ENCODE results near the gene CCDC28A. TPM values are rescaled to one million over a fixed set of nuclear protein-coding genes. Genes with fewer than 3 reads are reported as not detected.
A peak's percentile ranks its signal among the peaks of the same experiment; 100 is the strongest.

The CCDC28A gene
- total RNA-seq, 3 donors from 2014 or later: 7.2 to 8.4 (median 8.2) TPM

DNA sequence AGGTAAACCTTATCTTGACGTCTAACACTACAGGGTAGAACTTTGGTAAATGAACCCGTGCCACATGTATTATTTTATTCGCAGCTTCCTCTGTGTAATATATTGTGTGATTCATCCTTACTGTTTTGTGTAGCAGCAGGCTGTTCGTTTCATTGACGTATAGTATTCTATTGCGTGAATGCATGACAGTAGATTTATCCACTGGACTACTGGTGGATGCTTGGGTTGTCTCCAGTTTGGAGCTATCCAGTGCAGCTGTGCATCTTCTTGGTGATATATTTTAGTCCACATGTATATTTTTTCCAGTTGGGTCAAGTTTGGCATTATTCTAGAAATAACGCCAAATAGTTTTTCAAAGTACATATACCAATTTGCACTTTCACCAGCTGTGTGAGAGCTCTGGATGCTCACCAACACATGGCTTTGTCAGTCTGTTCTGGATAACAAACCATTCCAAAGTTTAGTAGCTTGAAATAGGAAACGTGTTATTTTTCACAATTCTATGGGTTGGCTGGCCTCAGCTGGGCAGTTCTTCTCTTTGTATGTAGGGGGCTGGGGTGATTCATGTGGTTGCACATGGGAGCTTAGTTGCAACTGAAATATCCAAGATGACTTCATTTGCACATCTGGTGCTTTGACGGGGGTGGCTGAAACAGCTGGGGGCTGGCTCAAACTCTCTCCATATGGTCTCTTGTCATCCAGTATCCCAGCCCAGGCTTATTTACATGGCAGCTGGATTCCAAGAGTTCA is 31.6 kb downstream of the CCDC28A start:
- Mint-ChIP-seq H3K4me1 (ENCODE audit: low read depth) (no peaks in the 10 kb centered on the region), H3K36me3 (ENCODE audit: insufficient read depth) (no peaks in the 10 kb centered on the region), H3K9me3 (no peaks in the 10 kb centered on the region), H3K27me3 (ENCODE audit: low read depth) (peaks cover 4% of the 10 kb centered on the region), H3K4me3 (no peak overlapping the region)
- DNase-seq (no peak), ATAC-seq (no peak)

DNA sequence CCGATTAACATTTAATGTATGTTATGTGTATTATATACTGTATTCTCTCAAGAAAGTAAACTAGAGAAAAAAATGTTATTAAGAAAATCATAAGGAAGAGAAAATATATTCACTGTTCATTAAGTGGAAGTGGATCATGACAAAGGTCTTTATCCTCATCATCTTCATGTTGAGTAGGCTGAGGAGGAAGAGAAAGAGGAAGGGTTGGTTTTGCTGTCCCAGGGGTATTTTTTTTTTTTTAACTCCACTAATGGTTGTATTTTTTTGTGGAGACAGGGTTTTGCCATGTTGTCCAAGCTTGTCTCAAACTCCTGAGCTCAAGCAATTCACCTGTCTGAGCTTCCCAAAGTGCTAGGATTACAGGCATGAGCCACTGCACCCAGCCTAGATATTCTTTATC is 33.3 kb downstream of the CCDC28A start:
- H3K4me1 Mint-ChIP-seq (ENCODE audit: low read depth): no peaks in the 10 kb centered on the region
- no peaks in the 10 kb centered on the region for H3K36me3 Mint-ChIP-seq (ENCODE audit: insufficient read depth)
- no peak overlapping the region for H3K4me3 Mint-ChIP-seq
- DNase-seq (no peak), ATAC-seq (no peak)
- H3K27me3 Mint-ChIP-seq (ENCODE audit: low read depth): peaks cover 4% of the 10 kb centered on the region
- no peaks in the 10 kb centered on the region for H3K9me3 Mint-ChIP-seq

DNA sequence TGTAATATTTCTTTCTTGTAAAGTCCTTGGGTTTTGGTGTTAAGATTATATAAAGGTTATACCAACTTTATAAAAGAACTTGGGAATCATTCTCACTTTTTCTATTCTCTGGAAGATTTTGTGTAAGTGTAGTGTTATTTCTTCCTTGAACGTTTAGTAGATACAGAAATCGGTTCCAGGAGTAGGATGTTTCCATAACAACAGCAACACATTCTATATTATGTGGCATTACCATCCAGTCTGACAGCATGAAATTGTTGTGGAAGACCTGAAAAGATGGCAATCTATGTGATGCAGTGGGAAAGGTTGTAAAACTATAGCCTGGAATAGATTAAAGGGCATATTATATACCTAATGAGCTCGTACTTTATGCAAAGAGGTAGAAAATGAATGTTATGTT is 36.1 kb downstream of the CCDC28A start:
- no peaks in the 10 kb centered on the region for H3K9me3 Mint-ChIP-seq

DNA sequence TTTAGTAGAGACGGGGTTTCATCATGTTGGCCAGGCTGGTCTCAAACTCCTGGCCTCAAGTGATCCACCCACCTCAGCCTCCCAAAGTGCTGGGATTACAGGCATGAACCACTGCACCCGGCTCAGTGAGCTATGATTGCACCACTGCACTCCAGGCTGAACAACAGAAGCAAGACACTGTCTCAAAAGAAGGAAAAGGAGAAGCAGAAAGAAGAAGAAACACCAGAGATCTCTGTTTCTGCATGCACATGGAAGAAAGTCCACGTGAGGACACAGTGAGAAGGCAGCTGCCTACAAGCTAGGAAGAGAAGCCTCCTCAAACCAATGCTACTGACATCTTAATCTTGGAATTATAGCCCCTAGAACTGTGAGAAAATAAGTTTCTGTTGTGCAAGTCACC is 38.3 kb downstream of the CCDC28A start:
- H3K27me3 Mint-ChIP-seq (ENCODE audit: low read depth): peaks cover 4% of the 10 kb centered on the region
- ATAC-seq: no peak

More for the DNA sequence above, 36.1 kb downstream of the CCDC28A start:
- H3K4me1 Mint-ChIP-seq (ENCODE audit: low read depth): no peaks in the 10 kb centered on the region
- DNase-seq (no peak), ATAC-seq (no peak)
- H3K27me3 Mint-ChIP-seq (ENCODE audit: low read depth): peaks cover 4% of the 10 kb centered on the region
- no peak overlapping the region for H3K4me3 Mint-ChIP-seq
- H3K36me3 Mint-ChIP-seq (ENCODE audit: insufficient read depth): no peaks in the 10 kb centered on the region

DNA sequence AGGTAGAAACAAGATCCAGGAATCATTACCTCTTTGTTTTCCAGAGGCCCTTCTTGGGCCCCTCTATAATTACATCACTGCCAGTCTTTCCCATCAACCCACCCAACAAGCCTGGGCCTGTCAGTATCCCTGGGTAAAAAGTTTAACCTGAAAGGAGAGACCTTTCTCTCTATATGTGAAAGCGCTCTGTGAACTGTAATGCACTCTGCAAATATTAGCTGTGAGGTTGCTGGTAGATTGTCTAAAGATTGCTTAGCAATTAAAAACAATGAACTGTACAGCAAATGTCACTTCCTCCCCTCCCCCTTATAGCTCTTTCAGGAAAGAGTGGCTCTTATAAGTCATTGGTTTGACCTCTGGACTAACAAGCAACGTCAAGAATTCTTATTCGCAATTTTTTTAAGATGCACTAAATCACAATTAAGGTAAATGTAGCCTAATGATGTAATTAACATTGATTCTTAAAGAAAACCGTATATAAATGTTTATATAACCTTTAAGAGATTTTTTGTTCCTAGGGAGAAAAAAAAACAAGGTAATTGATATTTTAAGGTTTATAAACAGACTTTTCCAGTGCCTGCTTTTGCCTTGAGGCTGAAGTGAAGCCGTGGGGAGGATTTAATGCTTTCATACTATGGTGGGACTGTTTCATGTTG is 40.7 kb downstream of the CCDC28A start:
- H3K36me3 Mint-ChIP-seq (ENCODE audit: insufficient read depth): no peaks in the 10 kb centered on the region
- no peaks in the 10 kb centered on the region for H3K27me3 Mint-ChIP-seq (ENCODE audit: low read depth)
- H3K4me1 Mint-ChIP-seq (ENCODE audit: low read depth): peaks cover 14% of the 10 kb centered on the region
- no peaks in the 10 kb centered on the region for H3K9me3 Mint-ChIP-seq
- no peak for ATAC-seq
- no peak for DNase-seq
- no peak overlapping the region for H3K4me3 Mint-ChIP-seq

More for the DNA sequence above, 38.3 kb downstream of the CCDC28A start:
- no peaks in the 10 kb centered on the region for H3K36me3 Mint-ChIP-seq (ENCODE audit: insufficient read depth)
- DNase-seq: no peak
- peaks cover 2% of the 10 kb centered on the region for H3K4me1 Mint-ChIP-seq (ENCODE audit: low read depth)
- H3K9me3 Mint-ChIP-seq: no peaks in the 10 kb centered on the region
- no peak overlapping the region for H3K4me3 Mint-ChIP-seq

DNA sequence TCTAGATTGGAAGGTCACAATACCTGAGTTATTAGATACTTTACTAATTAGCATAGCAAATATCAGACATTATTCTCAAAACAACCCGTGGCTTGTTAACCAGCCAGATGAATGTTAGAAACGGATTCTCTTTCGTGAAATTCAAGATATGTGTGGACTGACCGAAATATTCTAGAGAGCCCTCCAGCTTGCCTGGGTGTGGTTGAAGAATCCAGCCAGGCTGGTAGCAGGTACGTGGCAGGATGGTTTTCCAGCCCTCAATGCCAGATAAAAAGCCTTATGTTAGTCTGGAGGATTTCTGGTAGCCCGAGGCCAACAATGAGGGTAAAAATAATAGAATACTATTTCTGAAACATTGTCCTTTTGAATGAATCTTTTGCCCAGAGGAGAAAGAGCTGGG is 41.7 kb downstream of the CCDC28A start:
- Mint-ChIP-seq H3K4me1 (ENCODE audit: low read depth) (peaks cover 14% of the 10 kb centered on the region), H3K36me3 (ENCODE audit: insufficient read depth) (no peaks in the 10 kb centered on the region), H3K27me3 (ENCODE audit: low read depth) (no peaks in the 10 kb centered on the region), H3K4me3 (no peak overlapping the region), H3K9me3 (no peaks in the 10 kb centered on the region)
- ATAC-seq (no peak), DNase-seq (no peak)

DNA sequence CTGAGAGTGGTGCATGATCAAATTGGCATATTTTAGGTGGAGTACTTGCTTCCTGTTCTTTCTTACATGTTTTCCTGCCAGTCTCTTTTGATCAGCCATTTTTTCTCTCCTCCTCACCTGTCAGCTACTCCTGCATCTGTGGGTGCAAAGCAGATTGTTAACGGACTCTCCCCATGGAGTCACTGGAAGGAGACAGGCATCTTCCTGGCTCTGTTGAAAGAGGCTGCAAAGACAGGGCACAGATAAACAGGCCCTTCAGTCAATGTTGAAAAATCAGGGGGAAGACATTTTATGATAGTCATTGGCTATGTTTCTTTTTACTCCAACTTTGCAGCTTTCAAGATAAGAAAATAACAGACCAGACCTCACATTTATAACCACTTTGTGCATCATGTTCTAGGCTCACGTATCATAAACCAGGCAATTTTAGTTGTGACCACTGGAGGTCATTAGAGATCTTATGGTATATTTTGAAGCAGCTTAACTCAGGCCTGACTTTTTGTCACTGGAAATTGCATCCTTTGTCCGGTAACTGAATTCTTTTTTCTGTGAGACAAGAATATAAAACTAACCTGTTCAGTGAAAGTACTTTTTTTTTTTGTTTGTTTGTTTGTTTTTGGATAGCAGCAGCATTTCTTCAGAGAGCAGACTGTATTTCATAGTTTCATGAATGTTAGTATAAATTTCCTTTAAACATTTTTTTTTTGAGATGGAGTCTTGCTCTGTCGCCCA is 42.4 kb downstream of the CCDC28A start:
- H3K36me3 Mint-ChIP-seq (ENCODE audit: insufficient read depth): no peaks in the 10 kb centered on the region
- H3K4me3 Mint-ChIP-seq: no peak overlapping the region
- ATAC-seq (peak; percentile 66 to 75), DNase-seq (no peak)
- peaks cover 14% of the 10 kb centered on the region for H3K4me1 Mint-ChIP-seq (ENCODE audit: low read depth)
- H3K9me3 Mint-ChIP-seq: no peaks in the 10 kb centered on the region
- H3K27me3 Mint-ChIP-seq (ENCODE audit: low read depth): no peaks in the 10 kb centered on the region

DNA sequence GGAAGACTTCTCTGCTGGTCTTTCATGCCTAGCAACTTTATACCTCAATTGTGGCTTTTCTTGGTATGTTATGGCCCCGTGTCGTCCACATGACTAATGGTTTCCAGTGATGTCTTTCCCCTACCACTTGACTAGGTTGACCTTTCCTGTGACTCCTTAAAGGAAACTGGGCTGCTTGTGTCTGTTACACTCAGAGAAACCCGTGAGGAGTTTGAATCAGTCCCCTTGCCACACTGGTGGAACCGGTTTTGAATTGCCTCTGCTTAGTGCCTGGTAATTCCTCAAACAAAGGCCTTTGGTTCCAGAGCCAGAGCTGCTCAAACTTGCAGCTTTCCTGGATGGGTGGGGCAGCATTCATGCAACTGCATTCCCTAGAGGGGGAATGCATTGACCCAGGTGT is 44.2 kb downstream of the CCDC28A start:
- Mint-ChIP-seq H3K4me3 (no peak overlapping the region), H3K4me1 (ENCODE audit: low read depth) (peaks cover 14% of the 10 kb centered on the region), H3K9me3 (no peaks in the 10 kb centered on the region), H3K27me3 (ENCODE audit: low read depth) (no peaks in the 10 kb centered on the region), H3K36me3 (ENCODE audit: insufficient read depth) (no peaks in the 10 kb centered on the region)
- ATAC-seq: no peak
- no peak for DNase-seq

DNA sequence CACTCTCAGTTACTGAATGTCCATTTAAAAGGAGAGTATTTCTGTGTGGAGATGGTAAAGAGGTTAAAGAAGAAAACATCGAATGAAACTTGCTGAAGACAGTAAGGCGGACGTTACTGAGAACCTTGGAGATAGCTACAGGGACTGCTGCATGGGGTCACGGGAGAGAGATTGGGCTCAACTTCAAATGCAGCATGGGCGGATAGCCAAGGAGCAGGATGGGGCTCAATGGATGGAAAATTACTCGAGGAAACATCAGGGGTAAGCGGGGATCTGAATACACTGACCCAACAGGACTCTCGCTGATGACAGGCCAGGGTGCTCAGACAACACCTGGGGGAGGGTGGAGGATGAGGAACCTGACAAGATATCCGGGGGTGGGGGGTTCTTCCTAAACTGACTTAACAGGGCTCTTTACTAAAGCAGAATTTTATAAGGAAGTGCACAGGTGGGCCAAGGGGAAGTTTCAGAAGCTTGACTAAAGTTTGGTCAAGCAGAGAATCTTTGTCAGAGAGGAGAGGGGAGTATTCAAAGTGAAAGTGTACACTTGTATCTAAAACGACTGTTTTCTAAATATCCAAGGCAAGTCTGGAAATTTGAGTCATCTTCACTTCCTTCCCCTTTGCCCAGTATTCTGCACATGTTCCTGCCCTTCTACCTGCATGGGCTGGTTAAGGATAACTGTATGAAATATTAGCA is 45.1 kb downstream of the CCDC28A start:
- Mint-ChIP-seq H3K4me1 (ENCODE audit: low read depth) (peaks cover 14% of the 10 kb centered on the region), H3K36me3 (ENCODE audit: insufficient read depth) (no peaks in the 10 kb centered on the region), H3K9me3 (no peaks in the 10 kb centered on the region), H3K4me3 (no peak overlapping the region), H3K27me3 (ENCODE audit: low read depth) (no peaks in the 10 kb centered on the region)
- peak in 1 of 2 donors; percentile 34 for ATAC-seq
- DNase-seq: no peak

DNA sequence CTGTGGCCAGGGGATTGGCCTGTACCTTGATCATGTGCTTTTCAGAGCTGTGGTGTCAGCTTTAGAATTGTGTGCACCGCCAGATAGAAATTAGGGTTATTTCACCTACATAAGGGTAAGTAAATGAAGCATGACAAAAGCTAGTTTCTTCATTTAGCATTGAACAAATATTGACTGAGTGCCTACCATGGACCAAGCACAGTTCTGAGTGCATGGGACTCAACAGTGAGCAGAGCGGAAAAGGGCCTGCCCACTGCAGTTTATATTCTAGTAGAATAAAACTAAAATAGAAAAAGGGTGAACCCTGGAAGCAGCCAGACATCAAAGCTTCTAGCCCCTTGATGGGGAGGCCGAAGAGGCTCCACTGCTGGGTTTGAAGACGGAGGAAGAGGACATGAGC is 48.0 kb downstream of the CCDC28A start:
- Mint-ChIP-seq H3K27me3 (ENCODE audit: low read depth) (no peaks in the 10 kb centered on the region), H3K4me3 (no peak overlapping the region), H3K9me3 (no peaks in the 10 kb centered on the region), H3K36me3 (ENCODE audit: insufficient read depth) (no peaks in the 10 kb centered on the region), H3K4me1 (ENCODE audit: low read depth) (peaks cover 17% of the 10 kb centered on the region)
- ATAC-seq (no peak), DNase-seq (no peak)

DNA sequence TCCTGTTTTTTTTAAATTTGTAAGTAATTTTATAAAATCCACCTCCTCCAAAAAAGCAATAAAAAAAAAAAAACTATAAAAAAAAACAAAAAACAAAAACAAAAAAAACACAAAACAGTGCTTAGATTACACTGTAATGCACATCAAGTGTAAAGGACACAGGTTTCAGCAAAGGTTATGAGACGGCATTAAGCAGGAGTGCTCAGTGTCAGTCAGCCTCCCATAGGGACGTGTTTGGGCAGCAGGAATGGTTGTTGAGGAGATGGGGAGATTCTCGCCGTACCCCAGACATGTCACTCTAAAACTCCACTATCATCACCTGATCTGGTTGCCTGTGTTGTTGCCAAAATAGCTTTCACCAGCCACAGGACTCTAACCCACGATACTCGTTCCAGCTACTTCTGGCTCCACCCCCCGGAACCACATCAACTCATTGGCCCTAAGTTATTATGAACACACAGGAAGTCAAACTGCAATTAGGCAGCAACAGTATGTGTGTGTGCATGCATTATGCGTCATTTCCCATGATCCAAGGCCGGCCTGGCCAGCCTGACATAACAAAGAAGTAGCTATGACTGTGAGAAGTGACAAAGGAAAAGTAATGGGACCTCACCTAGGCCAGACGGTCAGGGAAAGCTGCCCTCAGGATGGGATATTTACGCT is 51.0 kb downstream of the CCDC28A start:
- no peaks in the 10 kb centered on the region for H3K36me3 Mint-ChIP-seq (ENCODE audit: insufficient read depth)
- DNase-seq (no peak), ATAC-seq (peak; percentile 43 to 59)
- no peak overlapping the region for H3K4me3 Mint-ChIP-seq
- H3K4me1 Mint-ChIP-seq (ENCODE audit: low read depth): peaks cover 5% of the 10 kb centered on the region
- no peaks in the 10 kb centered on the region for H3K27me3 Mint-ChIP-seq (ENCODE audit: low read depth)
- H3K9me3 Mint-ChIP-seq: no peaks in the 10 kb centered on the region

DNA sequence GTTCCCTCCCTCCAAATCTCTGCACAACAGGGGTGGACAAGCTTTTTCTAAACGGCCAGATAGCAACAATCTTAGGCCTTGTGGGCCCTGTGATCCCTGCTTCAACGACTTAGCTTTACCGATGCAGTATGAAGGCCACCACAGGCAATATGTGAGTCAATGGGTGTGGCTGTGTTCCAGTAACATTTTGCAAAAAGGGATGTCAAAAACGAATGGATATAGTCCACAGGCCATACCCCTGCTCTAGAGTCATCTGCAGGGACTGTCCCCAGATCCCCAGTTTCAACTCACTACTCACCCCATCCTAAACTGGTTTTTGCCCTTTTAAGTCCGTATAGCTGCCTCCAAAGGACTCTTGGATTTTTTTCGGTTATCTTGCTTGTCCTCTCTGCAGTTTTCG is 56.7 kb downstream of the CCDC28A start:
- Mint-ChIP-seq H3K27me3 (ENCODE audit: low read depth) (no peaks in the 10 kb centered on the region), H3K9me3 (no peaks in the 10 kb centered on the region), H3K36me3 (ENCODE audit: insufficient read depth) (no peaks in the 10 kb centered on the region), H3K4me1 (ENCODE audit: low read depth) (no peaks in the 10 kb centered on the region), H3K4me3 (no peak overlapping the region)
- DNase-seq (no peak), ATAC-seq (no peak)

DNA sequence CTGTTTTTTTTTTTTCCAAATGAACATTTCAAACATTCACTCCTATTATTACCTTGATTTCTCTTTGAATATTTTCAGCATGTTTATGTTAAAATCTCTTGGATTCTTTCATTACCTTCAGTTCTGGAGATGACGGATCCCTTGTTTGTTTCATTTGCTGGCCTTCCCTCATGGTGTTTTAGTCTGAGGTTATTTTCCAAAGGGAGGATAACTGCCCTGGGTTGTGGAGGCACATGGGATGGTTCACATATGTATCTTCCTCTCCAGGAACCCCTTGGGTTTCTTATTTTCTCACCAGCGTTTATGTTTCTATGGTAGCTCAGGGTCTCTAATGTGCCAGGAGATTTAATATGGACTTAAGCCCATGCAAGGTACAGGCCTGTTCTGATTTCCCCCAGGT is 58.6 kb downstream of the CCDC28A start:
- no peaks in the 10 kb centered on the region for H3K9me3 Mint-ChIP-seq
- H3K36me3 Mint-ChIP-seq (ENCODE audit: insufficient read depth): no peaks in the 10 kb centered on the region
- no peaks in the 10 kb centered on the region for H3K27me3 Mint-ChIP-seq (ENCODE audit: low read depth)
- H3K4me3 Mint-ChIP-seq: no peak overlapping the region
- DNase-seq (no peak), ATAC-seq (no peak)
- H3K4me1 Mint-ChIP-seq (ENCODE audit: low read depth): no peaks in the 10 kb centered on the region

All from activated T-cell treated with anti-CD3 and anti-CD28 coated beads, Interleukin-2, amount 50 U/mL, for 4 hours (primary cell).